HTR-8/SVneo (cell line): Measurements from ENCODE around the gene AGAP5.

ENCODE experiments used
- DNase-seq: peaks from one replicate; pipeline ENCODE4 v3.0.0; 2011; ENCODE audit warnings: low spot score, mixed read lengths; ENCODE audit not compliant: insufficient read length
- FAIRE-seq: peaks from 2 replicates; lab custom pipeline; 2011; peaks lifted over from hg19 to GRCh38; lab: Jason Lieb, UNC

The AGAP5 gene

DNA sequence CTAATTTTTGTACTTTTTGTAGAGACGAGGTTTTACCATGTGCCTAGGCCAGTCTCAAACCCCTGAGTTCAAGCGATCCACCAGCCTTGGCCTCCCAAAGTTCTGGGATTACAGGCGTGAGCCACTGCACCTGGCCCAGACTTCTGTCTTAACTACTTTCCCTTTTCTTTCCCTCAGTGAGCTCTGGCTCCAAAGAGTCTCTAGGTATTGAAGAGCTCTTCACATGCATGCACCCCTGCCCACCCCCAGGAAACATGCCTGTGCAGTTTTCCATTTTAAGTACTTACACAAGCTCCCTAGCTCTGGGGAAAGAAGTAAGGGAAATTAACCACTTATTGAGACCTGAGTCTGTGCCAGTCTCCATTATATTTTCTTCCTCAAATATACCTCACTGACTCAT is 58.6 kb downstream of the AGAP5 start:
- DNase-seq (no peak), FAIRE-seq (no peak)

- no peak for FAIRE-seq
Measured at GRCh38 chr10:73635781-73636180, 62.1 kb downstream of the AGAP5 start.

DNA sequence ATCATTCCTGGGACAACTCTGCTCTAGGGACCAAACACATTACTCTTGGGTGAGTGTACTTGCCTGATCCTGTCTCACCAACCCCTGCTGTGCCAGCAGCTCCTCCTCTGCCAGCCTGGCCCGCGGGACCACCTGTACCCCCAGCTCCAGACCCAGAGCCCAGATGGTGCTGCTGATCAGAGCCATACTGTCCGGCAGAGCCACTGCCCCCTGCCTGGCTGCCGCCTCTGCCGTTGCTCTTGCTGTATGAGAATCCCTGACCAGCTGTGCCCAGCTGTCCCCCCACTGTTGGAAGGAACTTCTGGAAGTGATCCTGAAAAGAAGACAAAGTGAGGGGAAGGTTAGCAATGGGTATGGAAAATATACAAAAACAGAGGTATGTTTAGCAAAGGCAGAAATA is 63.5 kb downstream of the AGAP5 start:
- FAIRE-seq (no peak), DNase-seq (no peak)

More at GRCh38 chr10:73635781-73636180, 62.1 kb downstream of the AGAP5 start:
- DNase-seq, result no peak

DNA sequence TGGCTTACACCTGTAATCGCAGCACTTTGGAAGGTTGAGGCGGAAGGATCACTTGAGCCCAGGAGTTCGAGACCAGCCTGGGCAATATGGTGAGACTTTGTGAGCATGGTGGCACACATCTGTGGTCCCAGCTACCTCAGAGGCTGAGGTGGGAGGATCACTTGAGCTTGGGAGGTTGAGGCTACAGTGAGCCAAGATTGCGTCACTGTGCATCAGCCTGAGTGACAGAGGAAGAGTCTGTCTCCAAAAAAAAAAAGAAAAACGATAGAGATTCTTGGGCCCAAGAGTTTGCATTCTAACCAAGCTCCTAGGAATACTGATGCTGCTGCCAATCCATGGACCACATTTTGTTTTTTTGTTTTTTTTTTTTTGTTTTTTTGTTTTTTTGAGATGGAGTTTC is 68.7 kb downstream of the AGAP5 start:
- no peak for FAIRE-seq
- no peak for DNase-seq

GRCh38 chr10:73628405-73628804 is 69.5 kb downstream of the AGAP5 start:
- FAIRE-seq, result no peak
- no peak for DNase-seq

- no peak for DNase-seq
- no peak for FAIRE-seq
Measured at GRCh38 chr10:73627300-73627699, 70.6 kb downstream of the AGAP5 start.

DNA sequence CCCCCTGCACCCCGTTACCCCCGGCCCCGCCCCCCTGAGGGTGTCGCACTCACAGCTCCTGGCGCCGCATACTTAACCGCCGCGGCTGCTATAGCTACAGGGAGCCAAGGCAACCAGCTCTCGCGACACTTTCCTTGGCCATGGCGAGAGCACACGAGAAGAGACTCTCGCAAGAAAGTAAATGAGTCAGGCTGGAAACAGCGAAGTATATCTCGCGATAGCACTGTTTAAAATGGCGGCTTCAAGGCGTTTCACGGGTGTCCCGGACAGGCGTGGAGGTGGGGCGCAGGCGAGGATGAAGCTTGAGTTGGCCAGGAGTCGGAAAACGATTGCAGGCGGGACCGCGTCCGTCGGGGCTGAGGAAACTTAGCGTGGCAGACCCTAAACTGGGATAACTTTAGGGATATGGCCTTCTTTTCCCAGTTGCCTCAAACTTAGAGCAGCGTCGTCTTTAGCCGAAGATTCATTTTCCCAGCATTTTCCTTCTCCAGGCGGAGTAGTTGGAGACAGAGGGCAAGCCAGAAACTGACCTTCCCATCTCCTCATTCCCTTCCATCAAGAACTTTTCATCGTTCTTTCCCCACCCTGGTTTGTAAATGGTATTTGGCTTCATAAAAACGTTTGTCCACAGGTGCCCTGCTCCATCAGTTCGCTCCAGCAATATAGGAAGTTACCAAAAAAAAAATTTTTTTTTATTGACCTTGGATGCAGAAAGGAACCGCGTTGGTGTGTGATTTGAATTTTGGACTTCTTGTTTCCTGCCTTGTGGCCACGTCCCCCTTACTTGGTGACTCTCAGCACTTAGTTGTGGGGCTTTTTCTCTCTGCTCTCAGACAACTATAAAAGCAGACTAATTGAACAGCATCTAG is 71.8 kb downstream of the AGAP5 start:
- FAIRE-seq (peak; percentile 82), DNase-seq (peak; percentile 98)

- no peak for FAIRE-seq
- peak; percentile 42 for DNase-seq
Measured at GRCh38 chr10:73625004-73625883, 72.7 kb downstream of the AGAP5 start.
